Activated CD4-positive, alpha-beta memory T cell treated with anti-CD3 and anti-CD28 coated beads for 36 hours (primary cell): ENCODE data around the gene ZNF674. TPM values are rescaled to one million over a fixed set of nuclear protein-coding genes. Genes with fewer than 3 reads are reported as not detected.

Experiments used
- CTCF ChIA-PET: fragments of 350-600 bp; sonication (Branson Sonifier 250); formaldehyde crosslinking; loops from one replicate; lab custom pipeline; 2021; ENCODE audit warnings: antibody characterized with exemption, inconsistent platforms; lab: Charles Lee
- POLR2A ChIA-PET: fragments of 350-600 bp; sonication (Branson Sonifier 250); formaldehyde crosslinking; loops from one replicate; lab custom pipeline; 2021; ENCODE audit warnings: antibody characterized with exemption; lab: Charles Lee
- DNase-seq: peaks from one replicate; pipeline ENCODE4 v3.0.0-alpha.2; 2020
- H3K27ac Mint-ChIP-seq: one replicate; pipeline ENCODE4 v1.8.0; 2021; ENCODE audit warnings: mixed read lengths
- H3K27me3 Mint-ChIP-seq: one replicate; pipeline ENCODE4 v1.8.0; 2021; ENCODE audit warnings: mixed read lengths
- H3K36me3 Mint-ChIP-seq: one replicate; pipeline ENCODE4 v1.8.0; 2021; ENCODE audit warnings: mixed read lengths
- H3K4me1 Mint-ChIP-seq: one replicate; pipeline ENCODE4 v1.8.0; 2021; ENCODE audit warnings: low read depth, mixed read lengths
- H3K4me3 Mint-ChIP-seq: one replicate; pipeline ENCODE4 v1.8.0; 2021; ENCODE audit warnings: mild to moderate bottlenecking, mixed read lengths
- H3K9me3 Mint-ChIP-seq: one replicate; pipeline ENCODE4 v1.8.0; 2021; ENCODE audit warnings: mixed read lengths
- intact Hi-C: fragments of 100-400 bp; cut with micrococcal nuclease; formaldehyde crosslinking; loops from one replicate; pipeline ENCODE4 v1.15.1; 2023
- total RNA-seq, 2 experiments: library from RNA; stranded (reverse); gene quantifications; one replicate each; pipeline ENCODE4 v1.2.3, GENCODE V29; 2021

ZNF674 gene
- 1 to 10 TPM; 2.6 to 3.0 TPM for total RNA-seq

DNA sequence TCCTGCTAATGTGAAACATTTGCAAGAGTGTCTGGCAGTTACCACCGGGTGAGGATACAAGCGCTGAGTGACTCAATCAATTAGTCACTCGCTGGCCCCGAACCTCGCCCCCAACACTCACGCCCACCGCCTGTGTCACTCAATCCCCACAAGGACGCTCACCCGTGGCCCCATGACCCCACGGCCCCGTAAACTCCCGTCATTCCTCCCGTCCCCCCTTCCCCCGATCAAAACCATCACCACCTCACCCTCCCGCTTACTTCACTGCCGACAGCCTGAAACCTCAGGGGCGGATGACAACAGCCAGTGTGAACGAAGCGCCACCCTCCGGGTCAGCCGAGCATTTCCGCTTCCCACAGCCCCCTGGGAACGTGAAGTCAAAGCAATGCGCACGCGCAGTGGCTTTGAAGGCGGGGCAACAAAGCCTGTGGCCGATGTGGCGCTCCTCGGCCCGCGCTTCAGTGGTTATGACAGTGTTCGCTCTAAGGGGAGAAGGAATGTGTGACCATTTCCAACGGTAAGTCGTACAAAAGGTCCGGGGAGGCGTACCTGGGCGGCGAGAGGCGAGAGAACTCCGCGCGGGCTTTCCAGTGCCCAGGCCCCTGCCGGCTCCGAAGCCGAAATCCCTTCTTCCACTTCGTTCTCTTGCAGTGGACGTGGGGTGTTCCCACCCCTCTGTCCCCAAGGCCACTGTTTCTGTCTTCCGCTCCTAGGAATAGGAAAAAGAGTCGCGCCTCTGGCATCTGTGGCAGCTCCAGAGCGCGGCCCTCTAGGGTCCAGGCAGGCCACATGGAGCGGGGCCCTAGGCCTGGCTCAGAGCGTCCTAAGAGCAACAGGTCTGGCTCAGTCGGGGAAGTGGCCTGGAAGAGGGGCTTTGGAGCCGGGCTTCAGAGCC is at the start of gene ZNF674:
TSS of gene ZNF674 (minus strand) at position 311 of the 895 bp plus-strand sequence. CDS start 3,334 bp downstream, outside the sequence.
- intact Hi-C loops = loop anchor here (1.0 to 10.0 kb wide), 3 partner anchors 27 to 221 kb away; no protein-coding TSS in a partner anchor
- CTCF ChIA-PET = no interaction called here

GRCh38 chrX:46589977-46590723 is 44.9 kb upstream of the ZNF674 start:
- H3K36me3 Mint-ChIP-seq = no peaks in the 10 kb centered on the region
- ChIA-PET POLR2A (interaction anchor here (0.6 to 1.1 kb wide), 4 partner anchors 17 to 39 kb away, joined by 3 to 5 read pairs (median 4); no protein-coding TSS in a partner anchor), CTCF (interaction anchor here (0.6 to 1.2 kb wide), 4 partner anchors 9 to 779 kb away, joined by 3 to 5 read pairs (median 4); no protein-coding TSS in a partner anchor)
- no peaks in the 10 kb centered on the region for H3K9me3 Mint-ChIP-seq
- H3K4me3 Mint-ChIP-seq = no peak overlapping the region
- no peaks in the 10 kb centered on the region for H3K27me3 Mint-ChIP-seq
- peaks cover 55% of the 10 kb centered on the region for H3K4me1 Mint-ChIP-seq
- peak overlapping the region; percentile 56 for H3K27ac Mint-ChIP-seq
- DNase-seq = no peak
- intact Hi-C loops = loop anchor here (5.0 kb wide), 2 partner anchors 37 to 122 kb away; no protein-coding TSS in a partner anchor

More for the DNA sequence above, at the start of gene ZNF674:
- H3K4me1 Mint-ChIP-seq = peaks cover 25% of the 10 kb centered on the region
- peak within 1 kb of the TSS; percentile 97 for H3K27ac Mint-ChIP-seq
- peak; percentile 95 for DNase-seq
- POLR2A ChIA-PET = no interaction called here
- peak within 1 kb of the TSS; percentile 92 for H3K4me3 Mint-ChIP-seq
- no peaks in the 10 kb centered on the region for H3K9me3 Mint-ChIP-seq
- H3K36me3 Mint-ChIP-seq = peaks cover 5% of the 10 kb centered on the region
- no peaks in the 10 kb centered on the region for H3K27me3 Mint-ChIP-seq

DNA sequence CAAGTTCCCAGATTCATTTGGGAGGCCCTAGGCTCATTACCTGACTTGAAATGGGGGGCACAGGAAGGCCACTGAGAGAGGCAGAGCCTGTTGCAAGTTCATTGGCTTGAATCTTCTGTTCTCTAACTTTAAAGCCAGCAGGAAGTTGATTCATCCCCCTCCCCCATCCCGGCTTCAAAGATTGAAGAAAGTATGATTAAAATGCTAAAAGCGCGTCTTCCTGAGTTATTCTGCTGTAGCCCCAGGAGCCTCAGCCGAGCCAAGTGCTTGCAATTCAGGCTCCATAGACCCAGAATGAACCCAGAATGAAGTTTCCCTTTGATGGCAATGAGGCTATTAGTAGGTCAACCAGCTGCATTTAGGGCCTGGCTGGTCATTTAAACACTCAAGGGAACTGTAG is 43.0 kb upstream of the ZNF674 start:
- POLR2A ChIA-PET = no interaction called here
- H3K4me3 Mint-ChIP-seq = peak overlapping the region; percentile 65
- peak; percentile 61 for DNase-seq

GRCh38 chrX:46587753-46588171 is 42.5 kb upstream of the ZNF674 start:
- Mint-ChIP-seq H3K27me3 (no peaks in the 10 kb centered on the region), H3K36me3 (no peaks in the 10 kb centered on the region), H3K4me3 (peak overlapping the region; percentile 65), H3K4me1 (peaks cover 57% of the 10 kb centered on the region), H3K9me3 (no peaks in the 10 kb centered on the region), H3K27ac (peak overlapping the region; percentile 88)
- CTCF ChIA-PET = interaction anchor here (0.6 to 1.5 kb wide), 2 partner anchors 10 to 460 kb away, joined by 3 read pairs; no protein-coding TSS in a partner anchor
- no peak for DNase-seq
- POLR2A ChIA-PET = interaction anchor here (1.7 kb wide), 1 partner anchor 11 kb away, joined by 12 read pairs; no protein-coding TSS in a partner anchor
- intact Hi-C loops = loop anchor here (1.0 to 5.0 kb wide), 4 partner anchors 10 to 125 kb away; no protein-coding TSS in a partner anchor

More for the DNA sequence above, 43.0 kb upstream of the ZNF674 start:
- CTCF ChIA-PET = interaction anchor here (1.5 kb wide), 1 partner anchor 10 kb away, joined by 3 read pairs; no protein-coding TSS in a partner anchor
- Mint-ChIP-seq H3K36me3 (no peaks in the 10 kb centered on the region), H3K27me3 (no peaks in the 10 kb centered on the region), H3K27ac (peak overlapping the region; percentile 88), H3K9me3 (no peaks in the 10 kb centered on the region), H3K4me1 (peaks cover 55% of the 10 kb centered on the region)
- intact Hi-C loops = loop anchor here (1.0 to 5.0 kb wide), 3 partner anchors 16 to 124 kb away; no protein-coding TSS in a partner anchor

DNA sequence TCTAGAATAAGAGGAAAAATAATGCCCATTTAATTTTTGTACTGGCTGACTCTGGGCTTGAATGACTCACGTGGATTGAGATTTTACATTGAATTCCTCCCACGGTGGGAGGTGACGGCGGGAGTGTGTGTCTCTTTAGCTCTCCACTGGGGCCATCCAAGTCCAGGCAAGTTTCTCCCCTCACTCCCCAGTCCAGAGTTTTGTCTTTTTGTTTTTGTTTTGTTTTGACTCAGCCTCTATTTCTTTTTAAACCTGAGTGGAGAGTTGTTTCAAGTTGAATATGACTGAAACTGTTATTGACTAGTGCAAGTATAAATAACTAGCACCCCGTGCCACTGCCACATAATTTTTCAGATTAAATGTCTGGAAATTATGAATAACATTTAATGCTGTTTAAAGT is 41.9 kb upstream of the ZNF674 start:
- Mint-ChIP-seq H3K9me3 (no peaks in the 10 kb centered on the region), H3K36me3 (no peaks in the 10 kb centered on the region), H3K4me3 (peak overlapping the region; percentile 37), H3K27me3 (no peaks in the 10 kb centered on the region), H3K4me1 (peaks cover 59% of the 10 kb centered on the region), H3K27ac (peak overlapping the region; percentile 75)
- ChIA-PET POLR2A (interaction anchor here (1.7 kb wide), 1 partner anchor 10 kb away, joined by 12 read pairs; no protein-coding TSS in a partner anchor), CTCF (interaction anchor here (1.2 to 1.5 kb wide), 2 partner anchors 9 to 15 kb away, joined by 3 to 6 read pairs; no protein-coding TSS in a partner anchor)
- intact Hi-C loops = loop anchor here (1.0 to 5.0 kb wide), 3 partner anchors 10 to 125 kb away; no protein-coding TSS in a partner anchor
- peak; percentile 54 for DNase-seq

GRCh38 chrX:46584736-46585135 is 39.5 kb upstream of the ZNF674 start:
- Mint-ChIP-seq H3K36me3 (no peaks in the 10 kb centered on the region), H3K4me1 (peaks cover 60% of the 10 kb centered on the region), H3K27me3 (no peaks in the 10 kb centered on the region), H3K27ac (no peak overlapping the region), H3K9me3 (no peaks in the 10 kb centered on the region), H3K4me3 (no peak overlapping the region)
- ChIA-PET POLR2A (no interaction called here), CTCF (no interaction called here)
- no peak for DNase-seq
- intact Hi-C loops = loop anchor here (5.0 kb wide), 2 partner anchors 43 to 128 kb away; no protein-coding TSS in a partner anchor

- H3K4me1 Mint-ChIP-seq = peaks cover 60% of the 10 kb centered on the region
- intact Hi-C loops = no loop called here
- peak overlapping the region; percentile 23 for H3K27ac Mint-ChIP-seq
- no peak for DNase-seq
- ChIA-PET POLR2A (no interaction called here), CTCF (no interaction called here)
- no peaks in the 10 kb centered on the region for H3K27me3 Mint-ChIP-seq
- no peak overlapping the region for H3K4me3 Mint-ChIP-seq
- H3K9me3 Mint-ChIP-seq = no peaks in the 10 kb centered on the region
- peaks cover 7% of the 10 kb centered on the region for H3K36me3 Mint-ChIP-seq
Observed at GRCh38 chrX:46582966-46583365, 37.7 kb upstream of the ZNF674 start.

GRCh38 chrX:46582325-46582724 is 37.1 kb upstream of the ZNF674 start:
- no peak overlapping the region for H3K27ac Mint-ChIP-seq
- H3K36me3 Mint-ChIP-seq = peaks cover 7% of the 10 kb centered on the region
- no peaks in the 10 kb centered on the region for H3K27me3 Mint-ChIP-seq
- H3K4me3 Mint-ChIP-seq = no peak overlapping the region
- H3K4me1 Mint-ChIP-seq = peaks cover 61% of the 10 kb centered on the region
- no peak for DNase-seq
- intact Hi-C loops = no loop called here
- POLR2A ChIA-PET = no interaction called here
- CTCF ChIA-PET = no interaction called here
- H3K9me3 Mint-ChIP-seq = no peaks in the 10 kb centered on the region

DNA sequence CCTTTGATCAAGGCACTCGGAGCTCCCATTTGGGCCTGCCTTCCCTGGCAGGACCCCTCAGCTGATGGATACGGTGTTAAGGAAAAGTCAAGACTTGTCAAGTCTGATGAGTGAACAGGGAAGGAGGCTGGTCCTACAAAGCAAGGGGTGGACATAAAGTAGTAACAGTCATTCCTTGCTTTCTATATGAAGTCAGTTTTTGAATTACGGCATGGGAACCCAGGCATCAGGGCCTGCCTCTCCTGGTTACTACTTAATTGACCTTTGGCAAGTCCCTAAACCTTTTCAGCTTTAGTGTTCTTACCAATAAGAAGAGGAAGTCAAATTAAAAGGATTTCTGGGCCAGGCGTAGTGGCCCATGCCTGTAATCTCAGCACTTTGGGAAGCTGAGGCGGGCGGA is 35.4 kb upstream of the ZNF674 start:
- intact Hi-C loops = no loop called here
- H3K36me3 Mint-ChIP-seq = peaks cover 7% of the 10 kb centered on the region
- no peak overlapping the region for H3K4me3 Mint-ChIP-seq
- ChIA-PET CTCF (interaction anchor here (1.1 kb wide), 1 partner anchor 106 kb away, joined by 3 read pairs; no protein-coding TSS in a partner anchor), POLR2A (no interaction called here)
- no peaks in the 10 kb centered on the region for H3K9me3 Mint-ChIP-seq
- peaks cover 63% of the 10 kb centered on the region for H3K4me1 Mint-ChIP-seq
- H3K27ac Mint-ChIP-seq = no peak overlapping the region
- DNase-seq = no peak
- H3K27me3 Mint-ChIP-seq = no peaks in the 10 kb centered on the region

DNA sequence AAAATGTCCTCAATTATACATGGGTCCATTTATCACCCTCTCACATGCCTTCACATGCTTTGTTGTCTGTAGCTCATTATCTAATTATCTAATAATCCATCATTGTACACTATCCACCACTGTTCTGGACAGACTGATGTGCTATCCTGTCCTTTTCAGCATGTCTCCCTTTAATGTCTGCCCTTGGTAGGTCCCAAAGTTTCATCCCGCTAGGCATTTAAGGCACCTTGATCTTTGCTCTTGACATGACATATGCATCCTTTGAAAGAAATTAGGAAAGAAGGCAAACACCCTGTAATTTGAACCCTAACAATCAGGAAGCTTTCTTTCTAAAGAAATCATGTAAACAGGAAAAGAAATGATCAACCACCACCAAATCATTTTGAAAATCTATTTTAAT is 34.0 kb upstream of the ZNF674 start:
- Mint-ChIP-seq H3K27ac (peak overlapping the region; percentile 54), H3K4me1 (peaks cover 62% of the 10 kb centered on the region)
- DNase-seq = no peak

More for the DNA sequence above, 34.0 kb upstream of the ZNF674 start:
- CTCF ChIA-PET = interaction anchor here (0.6 to 0.7 kb wide), 2 partner anchors 18 to 334 kb away, joined by 3 read pairs; no protein-coding TSS in a partner anchor
- no peaks in the 10 kb centered on the region for H3K9me3 Mint-ChIP-seq
- H3K27me3 Mint-ChIP-seq = no peaks in the 10 kb centered on the region
- POLR2A ChIA-PET = no interaction called here
- peaks cover 7% of the 10 kb centered on the region for H3K36me3 Mint-ChIP-seq
- intact Hi-C loops = loop anchor here (5.0 to 10.0 kb wide), 3 partner anchors 33 to 814 kb away; no protein-coding TSS in a partner anchor
- H3K4me3 Mint-ChIP-seq = no peak overlapping the region
